Measurements from ENCODE around the gene PTPRN2.

GRCh38 chr7:158573310-158573709 lies 14.3 kb downstream of the PTPRN2 start:
- TF ChIP-seq POLR2A (IDR thresholded peaks at IDR 0.05; ENCODE audit: low read depth, low read length) (no peak), MYC (IDR thresholded peaks at IDR 0.05; ENCODE audit: low read depth, low read length) (no peak), FOS (IDR thresholded peaks at IDR 0.05; ENCODE audit: borderline replicate concordance, insufficient read depth, low read length) (no peak), CTCF (IDR thresholded peaks at IDR 0.05; ENCODE audit: extremely low read depth in 1 of 2, insufficient read depth in 1 of 2, low read depth in 1 of 2, low read length in 2 of 2) (no peak), MAX (IDR thresholded peaks at IDR 0.05; ENCODE audit: insufficient read depth, insufficient read length) (no peak), POLR2AphosphoS5 (IDR thresholded peaks at IDR 0.05; ENCODE audit: insufficient read depth, low read depth, low read length) (no peak), JUN (IDR thresholded peaks at IDR 0.05; ENCODE audit: borderline replicate concordance, insufficient read depth, insufficient read length, low read depth) (no peak), EZH2 (IDR thresholded peaks at IDR 0.05; ENCODE audit: borderline replicate concordance, low read depth, low read length, severe bottlenecking) (no peak)

Measured in endothelial cell of umbilical vein (primary cell).